ENCODE data around the gene FHIT.
"Not testable (repeated sequence)": the region's sequence is repeated elsewhere in the genome, so short reads cannot be mapped to it uniquely, and the experiment has no call there.

The FHIT gene

DNA sequence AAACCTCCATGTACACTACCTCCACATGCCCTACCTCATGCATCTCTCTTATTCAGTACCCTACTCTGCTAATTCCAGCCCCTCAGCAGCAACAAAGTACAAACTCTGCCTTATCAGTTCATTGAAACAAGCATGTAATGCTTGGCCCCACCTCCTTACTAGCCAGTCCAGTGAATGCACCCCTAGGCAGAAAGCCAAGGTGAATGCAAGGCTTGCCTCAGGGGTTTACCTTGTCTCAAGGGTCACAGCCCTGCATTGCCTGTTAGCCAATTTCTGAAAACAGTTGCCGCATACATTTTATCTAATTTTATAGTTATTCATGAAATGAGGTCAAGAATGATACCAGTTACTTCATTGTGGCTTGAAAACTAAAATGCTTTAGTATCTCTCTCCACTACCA lies 576.4 kb downstream of the FHIT start:
- DNase-seq: no peak

- DNase-seq: no peak
Measured at GRCh38 chr3:60673123-60673522, 578.1 kb downstream of the FHIT start.

GRCh38 chr3:60672337-60672736 lies 578.9 kb downstream of the FHIT start:
- not testable (repeated sequence) for DNase-seq

- DNase-seq: no peak
Measured at GRCh38 chr3:60669636-60670035, 581.6 kb downstream of the FHIT start.

DNA sequence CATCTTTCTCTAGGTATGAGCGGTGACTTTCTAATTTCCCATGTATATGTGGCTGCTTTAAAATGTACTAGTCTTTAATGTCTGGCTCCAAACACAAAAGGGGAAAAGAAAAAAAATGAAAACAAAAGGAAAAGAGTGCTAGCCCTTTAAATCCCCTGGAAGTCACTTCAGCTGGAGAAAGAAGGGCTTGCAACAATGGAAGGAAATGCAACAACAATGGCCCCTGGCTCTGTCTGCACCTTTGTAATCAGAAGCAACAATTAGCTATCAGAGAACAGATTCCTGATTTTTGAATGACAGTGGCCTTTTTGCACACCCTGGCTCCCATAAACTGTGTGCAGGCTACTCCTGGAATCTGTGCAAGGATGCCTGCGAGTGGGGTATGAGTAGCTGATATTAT lies 591.2 kb downstream of the FHIT start:
- no peak for DNase-seq

DNA sequence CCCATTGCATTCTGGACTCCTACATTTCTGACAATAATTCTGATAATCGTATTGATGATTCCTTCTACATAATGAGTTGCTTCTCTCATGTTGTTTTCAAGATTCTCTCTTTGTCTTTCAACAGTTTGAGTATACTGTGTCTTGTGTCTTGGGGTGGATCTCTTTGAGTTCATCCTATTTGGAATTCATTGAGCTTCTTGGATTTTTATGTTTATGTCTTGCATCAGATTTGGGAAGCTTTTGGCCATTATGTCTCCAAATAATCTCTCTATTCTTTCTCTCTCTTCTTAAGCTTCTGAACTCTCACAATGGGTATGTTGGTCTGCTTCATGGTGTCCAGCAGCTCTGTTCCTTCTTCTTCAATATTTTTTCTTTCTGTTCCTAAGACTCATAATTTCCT lies 592.2 kb downstream of the FHIT start:
- DNase-seq: no peak

DNA sequence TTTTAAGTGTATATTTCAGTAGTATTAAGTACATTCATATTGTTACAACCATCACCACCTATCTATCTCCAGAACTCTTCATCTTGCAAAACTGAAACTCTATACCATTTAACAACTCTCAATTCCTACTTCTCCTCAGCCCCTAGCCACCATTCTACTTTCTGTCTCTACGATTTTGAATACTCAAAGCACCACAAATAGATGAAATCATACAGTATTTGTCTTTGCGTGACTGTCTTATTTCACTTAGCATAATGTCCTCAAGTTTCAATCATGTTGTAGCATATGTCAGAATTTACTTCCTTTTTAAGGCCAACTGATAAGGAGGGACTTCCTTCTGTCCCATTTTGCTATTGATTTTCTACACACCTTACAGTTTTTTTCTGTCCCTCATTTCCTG lies 593.3 kb downstream of the FHIT start:
- no peak for DNase-seq

- no peak for DNase-seq
Measured at GRCh38 chr3:60652829-60653228, 598.4 kb downstream of the FHIT start.

- DNase-seq: no peak
Measured at GRCh38 chr3:60651799-60652198, 599.5 kb downstream of the FHIT start.

- no peak for DNase-seq
Measured at GRCh38 chr3:60650171-60650570, 601.1 kb downstream of the FHIT start.

GRCh38 chr3:60645801-60646200 lies 605.5 kb downstream of the FHIT start:
- DNase-seq: no peak

DNA sequence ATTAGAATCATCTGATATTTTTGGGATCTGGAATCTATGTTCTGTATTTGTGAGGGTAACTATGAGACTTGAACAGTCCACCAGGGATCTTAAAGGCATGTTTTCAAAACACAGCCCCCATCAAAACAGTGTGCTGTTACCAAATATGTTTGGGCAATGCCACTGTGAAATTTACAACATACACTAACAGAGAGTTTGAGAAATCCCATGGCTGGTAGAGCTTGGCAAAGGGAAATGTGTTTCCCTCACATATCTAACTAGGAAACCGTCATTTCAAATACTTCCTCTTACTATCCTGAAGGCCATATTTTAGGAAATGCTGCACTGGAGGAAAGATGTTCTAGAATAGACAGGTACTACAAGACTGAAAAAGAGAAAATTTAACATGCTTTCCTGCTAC lies 607.4 kb downstream of the FHIT start:
- DNase-seq: no peak

- no peak for DNase-seq
Measured at GRCh38 chr3:60641354-60641753, 609.9 kb downstream of the FHIT start.

DNA sequence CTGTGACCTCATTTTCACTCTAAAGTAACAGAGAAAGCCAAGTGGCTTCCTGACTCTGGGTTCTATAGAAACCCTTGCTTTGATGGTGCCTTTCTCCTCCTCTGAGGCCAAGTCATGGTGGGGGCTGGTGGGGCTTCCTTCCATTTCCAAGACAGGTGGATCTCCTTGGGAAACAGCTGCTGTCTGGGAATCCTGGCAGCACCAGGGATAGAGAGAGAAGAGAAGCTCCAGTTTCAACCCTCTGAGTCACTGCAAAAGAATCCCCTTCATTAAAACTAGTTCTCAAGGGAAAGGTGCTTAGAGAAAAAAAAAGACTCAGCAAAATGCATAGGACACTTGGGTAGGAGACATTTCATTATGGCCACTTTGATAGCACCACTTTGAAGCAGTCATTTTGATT lies 614.4 kb downstream of the FHIT start:
- DNase-seq: no peak

GRCh38 chr3:60633644-60634043 lies 617.6 kb downstream of the FHIT start:
- DNase-seq: no peak

GRCh38 chr3:60631509-60631908 lies 619.7 kb downstream of the FHIT start:
- DNase-seq: no peak

DNA sequence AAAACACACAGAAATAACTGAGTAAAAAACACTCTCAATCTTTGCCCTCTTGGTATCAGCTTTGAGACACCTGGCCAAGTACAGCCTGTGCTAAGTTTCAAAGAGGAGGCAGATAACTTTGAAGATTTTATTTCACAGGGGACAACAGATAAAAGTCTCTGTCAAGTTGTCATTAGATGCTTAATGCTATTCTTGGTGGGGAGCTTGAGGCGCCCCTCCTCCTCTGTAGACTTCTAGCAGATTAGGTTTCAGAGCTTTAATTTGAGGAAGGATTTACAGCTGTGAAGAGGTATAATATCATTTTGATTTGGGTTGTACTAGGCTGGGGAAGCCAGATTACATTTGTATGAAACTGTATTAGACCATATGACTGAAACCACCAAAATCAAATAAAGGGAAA lies 620.3 kb downstream of the FHIT start:
- DNase-seq: no peak

DNA sequence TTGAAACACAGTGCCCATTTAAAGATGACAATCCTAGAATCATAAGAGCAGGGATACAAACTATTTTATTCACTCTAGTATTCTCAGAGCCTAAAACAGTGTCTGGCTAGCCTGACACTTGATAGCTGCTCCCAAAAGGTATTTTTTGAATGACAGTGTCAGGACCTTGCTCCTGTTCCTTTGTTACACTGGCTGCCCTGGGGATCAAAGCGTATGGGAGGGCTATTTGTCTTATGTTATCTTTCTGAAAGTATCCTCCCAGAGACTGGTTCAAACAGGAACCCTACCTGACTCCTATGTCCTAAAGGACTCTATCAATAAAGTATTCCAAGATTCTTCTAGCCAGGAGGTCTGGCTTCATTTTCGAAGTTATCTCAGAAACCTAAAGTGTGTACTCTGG lies 621.4 kb downstream of the FHIT start:
- no peak for DNase-seq

DNA sequence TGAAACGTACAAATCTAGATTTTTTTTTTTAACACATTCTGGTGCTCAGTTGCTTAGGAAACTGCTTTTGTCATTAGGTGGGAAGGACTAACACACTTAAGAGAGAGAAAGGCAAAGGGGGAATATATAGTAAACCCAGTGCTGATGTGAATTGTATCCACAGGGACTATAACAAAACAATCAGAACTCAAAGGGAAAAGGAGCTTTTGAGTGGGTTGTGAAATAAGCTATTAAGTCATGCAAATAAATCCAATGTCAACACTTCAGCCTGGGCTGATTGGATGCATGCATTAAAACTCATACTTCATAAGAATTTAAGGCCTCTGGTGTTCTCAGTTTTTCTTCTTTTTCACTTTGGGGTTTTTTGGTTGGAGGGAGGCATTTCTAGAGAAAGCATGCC lies 628.9 kb downstream of the FHIT start:
- no peak for DNase-seq

- DNase-seq: no peak
Measured at GRCh38 chr3:60617188-60617587, 634.1 kb downstream of the FHIT start.

DNA sequence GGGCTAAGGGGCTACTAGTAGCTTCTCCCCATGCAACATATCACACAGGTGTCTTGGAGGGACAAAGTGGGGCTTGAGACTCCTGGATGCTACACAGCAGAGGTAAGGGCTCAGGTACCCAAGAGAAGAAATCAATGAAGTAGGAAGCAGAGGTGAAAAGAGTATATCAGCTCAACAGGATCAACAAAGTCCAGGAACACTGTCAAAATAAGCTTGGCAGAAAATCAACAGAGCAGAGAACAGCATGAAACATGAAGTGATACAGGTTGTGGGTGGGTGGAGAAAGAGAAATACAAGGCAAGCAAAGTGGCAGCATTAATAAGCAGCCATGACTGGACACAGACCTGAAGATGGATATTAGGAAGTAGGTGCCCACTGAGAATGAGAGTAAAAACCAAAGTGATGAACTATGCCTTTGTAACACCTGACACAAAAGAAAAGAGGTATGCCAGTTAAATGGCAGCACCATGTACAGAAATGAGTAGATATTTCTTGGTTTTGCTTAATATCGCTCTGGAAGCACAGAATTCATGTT lies 637.4 kb downstream of the FHIT start:
- no peak for DNase-seq

GRCh38 chr3:60610441-60611112 lies 640.7 kb downstream of the FHIT start:
- DNase-seq: no peak

DNA sequence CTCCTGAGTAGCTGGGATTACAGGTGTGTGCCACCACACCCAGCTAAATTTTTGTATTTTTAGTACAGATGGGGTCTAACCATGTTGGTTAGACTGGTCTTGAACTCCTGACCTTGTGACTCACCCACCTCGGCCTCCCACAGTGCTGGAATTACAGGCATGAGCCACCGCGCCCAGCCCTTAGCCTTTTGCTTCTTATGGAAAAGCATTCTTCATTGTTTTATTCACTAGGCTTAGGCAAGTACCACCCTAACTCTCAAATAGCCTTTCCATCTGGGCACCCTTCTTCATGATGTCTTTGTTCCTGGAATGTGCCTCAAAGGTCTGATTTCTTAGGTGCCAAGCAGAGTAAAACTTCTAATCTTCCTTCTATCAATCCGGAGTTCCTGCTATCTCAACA lies 641.8 kb downstream of the FHIT start:
- DNase-seq: no peak

GRCh38 chr3:60603860-60604259 lies 647.4 kb downstream of the FHIT start:
- DNase-seq: no peak

- no peak for DNase-seq
Measured at GRCh38 chr3:60600848-60601247, 650.4 kb downstream of the FHIT start.

All from effector CD8-positive, alpha-beta T cell (primary cell).